PFSK-1 (cell line): ENCODE data around the gene EIF3M.

Experiments used
- FOXP2 ChIP-seq: optimal IDR thresholded peaks from 2 replicates; pipeline ENCODE3; 2011; ENCODE audit warnings: borderline replicate concordance, control low read depth, inconsistent platforms; ENCODE audit not compliant: insufficient read depth; ENCODE audit errors: extremely low read length, extremely low read depth
- POLR2AphosphoS5 ChIP-seq: IDR thresholded peaks from 2 replicates; pipeline ENCODE4 v1.6.1; 2012; ENCODE audit warnings: low read depth, mild to moderate bottlenecking, control low read depth, low read length, moderate library complexity
- SIN3A ChIP-seq: IDR thresholded peaks from 2 replicates; pipeline ENCODE4 v1.6.1; 2012; ENCODE audit warnings: mild to moderate bottlenecking, low read length, moderate library complexity, borderline replicate concordance; ENCODE audit not compliant: insufficient read depth
- TAF1 ChIP-seq: IDR thresholded peaks from 2 replicates; pipeline ENCODE4 v1.6.1; 2012; ENCODE audit warnings: low read length, control low read depth, borderline replicate concordance; ENCODE audit not compliant: insufficient read depth
- TF ChIP-seq, protein P1 (sequence below), 2 experiments: IDR thresholded peaks; 2 replicates each; pipeline versions ENCODE4 v1.6.1 to v1.8.0; 2011 to 2012; ENCODE audit warnings: low read depth in 2 of 2, low read length in 2 of 2, control low read depth in 1 of 2, inconsistent platforms in 1 of 2, mild to moderate bottlenecking in 1 of 2, moderate library complexity in 1 of 2; ENCODE audit not compliant: insufficient read depth in 1 of 2

EIF3M gene

DNA sequence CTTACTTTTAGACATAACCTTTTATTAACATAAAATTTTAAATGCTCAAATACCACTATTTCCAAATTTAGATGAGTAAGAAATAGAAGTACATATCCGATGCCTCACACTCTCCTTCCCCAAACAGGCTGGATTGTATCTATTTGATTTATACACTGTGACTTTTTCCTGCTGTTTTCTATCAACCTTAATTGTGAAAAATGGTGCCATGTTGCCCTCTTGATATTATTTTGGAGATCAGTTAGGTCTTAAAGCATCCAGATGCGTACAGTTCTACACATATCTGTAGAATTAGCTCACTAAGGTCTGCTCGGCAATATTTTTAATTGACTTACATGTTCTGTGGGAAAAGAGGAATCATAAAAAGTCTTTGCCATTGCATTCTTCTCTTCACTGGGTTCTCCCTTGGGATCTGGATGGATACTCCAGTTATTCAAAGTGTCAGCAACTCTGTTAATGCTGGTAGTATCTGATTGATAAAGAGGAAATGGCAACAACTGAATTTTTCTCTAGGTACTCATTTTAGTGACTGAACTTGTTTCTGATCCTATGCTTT, 27.2 kb downstream of the EIF3M start:
- TF ChIP-seq, protein P1, sequence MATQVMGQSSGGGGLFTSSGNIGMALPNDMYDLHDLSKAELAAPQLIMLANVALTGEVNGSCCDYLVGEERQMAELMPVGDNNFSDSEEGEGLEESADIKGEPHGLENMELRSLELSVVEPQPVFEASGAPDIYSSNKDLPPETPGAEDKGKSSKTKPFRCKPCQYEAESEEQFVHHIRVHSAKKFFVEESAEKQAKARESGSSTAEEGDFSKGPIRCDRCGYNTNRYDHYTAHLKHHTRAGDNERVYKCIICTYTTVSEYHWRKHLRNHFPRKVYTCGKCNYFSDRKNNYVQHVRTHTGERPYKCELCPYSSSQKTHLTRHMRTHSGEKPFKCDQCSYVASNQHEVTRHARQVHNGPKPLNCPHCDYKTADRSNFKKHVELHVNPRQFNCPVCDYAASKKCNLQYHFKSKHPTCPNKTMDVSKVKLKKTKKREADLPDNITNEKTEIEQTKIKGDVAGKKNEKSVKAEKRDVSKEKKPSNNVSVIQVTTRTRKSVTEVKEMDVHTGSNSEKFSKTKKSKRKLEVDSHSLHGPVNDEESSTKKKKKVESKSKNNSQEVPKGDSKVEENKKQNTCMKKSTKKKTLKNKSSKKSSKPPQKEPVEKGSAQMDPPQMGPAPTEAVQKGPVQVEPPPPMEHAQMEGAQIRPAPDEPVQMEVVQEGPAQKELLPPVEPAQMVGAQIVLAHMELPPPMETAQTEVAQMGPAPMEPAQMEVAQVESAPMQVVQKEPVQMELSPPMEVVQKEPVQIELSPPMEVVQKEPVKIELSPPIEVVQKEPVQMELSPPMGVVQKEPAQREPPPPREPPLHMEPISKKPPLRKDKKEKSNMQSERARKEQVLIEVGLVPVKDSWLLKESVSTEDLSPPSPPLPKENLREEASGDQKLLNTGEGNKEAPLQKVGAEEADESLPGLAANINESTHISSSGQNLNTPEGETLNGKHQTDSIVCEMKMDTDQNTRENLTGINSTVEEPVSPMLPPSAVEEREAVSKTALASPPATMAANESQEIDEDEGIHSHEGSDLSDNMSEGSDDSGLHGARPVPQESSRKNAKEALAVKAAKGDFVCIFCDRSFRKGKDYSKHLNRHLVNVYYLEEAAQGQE (IDR thresholded peaks at IDR 0.05; ENCODE audit: insufficient read depth in 1 of 2, low read depth in 2 of 2, low read length in 2 of 2): no peak
- no peak for TF ChIP-seq FOXP2
- TF ChIP-seq SIN3A: no peak
- no peak for TF ChIP-seq TAF1
- no peak for TF ChIP-seq POLR2AphosphoS5

GRCh38 chr11:32613500-32614151, 30.0 kb downstream of the EIF3M start:
- TF ChIP-seq, protein P1 (IDR thresholded peaks at IDR 0.05; ENCODE audit: insufficient read depth in 1 of 2, low read depth in 2 of 2, low read length in 2 of 2): no peak
- TF ChIP-seq FOXP2: no peak
- no peak for TF ChIP-seq POLR2AphosphoS5
- TF ChIP-seq TAF1: no peak
- TF ChIP-seq SIN3A: no peak

GRCh38 chr11:32615422-32615821, 31.8 kb downstream of the EIF3M start:
- no peak for TF ChIP-seq POLR2AphosphoS5
- no peak for TF ChIP-seq TAF1
- no peak for TF ChIP-seq FOXP2
- no peak for TF ChIP-seq SIN3A
- TF ChIP-seq, protein P1 (IDR thresholded peaks at IDR 0.05; ENCODE audit: insufficient read depth in 1 of 2, low read depth in 2 of 2, low read length in 2 of 2): no peak

DNA sequence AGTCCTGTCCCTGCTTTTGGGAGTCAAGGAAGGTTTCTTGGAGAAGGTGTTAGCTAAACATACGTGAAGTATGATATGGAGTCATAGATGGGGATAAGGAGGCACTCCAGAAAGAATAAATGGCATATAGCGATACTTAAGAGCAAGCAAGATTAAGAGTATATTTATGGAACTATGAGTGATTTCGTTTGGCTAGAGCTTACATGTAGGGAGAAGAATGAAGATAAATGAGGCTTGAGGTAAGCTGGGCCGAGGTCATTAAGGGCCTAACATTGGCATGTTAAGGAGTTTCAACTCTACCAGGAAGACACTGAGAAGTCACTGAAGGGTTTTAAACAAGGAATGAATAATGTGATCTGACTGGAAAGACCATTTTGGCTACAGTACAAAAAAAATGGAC, 33.3 kb downstream of the EIF3M start:
- TF ChIP-seq POLR2AphosphoS5 (no peak), SIN3A (no peak), TAF1 (no peak), FOXP2 (no peak)
- TF ChIP-seq, protein P1 (IDR thresholded peaks at IDR 0.05; ENCODE audit: insufficient read depth in 1 of 2, low read depth in 2 of 2, low read length in 2 of 2): no peak
